KMS-11 (cell line): ENCODE data around the gene PSMB7.
A peak's percentile ranks its signal among the peaks of the same experiment; 100 is the strongest.

Source experiments
- H2AFZ ChIP-seq: fragments of 200-600 bp; sonication (generic); 2 replicates; pipeline ENCODE4 v1.6.1; 2016; ENCODE audit warnings: antibody characterized with exemption, mixed run types, low read depth
- H3K27ac ChIP-seq: fragments of 200-600 bp; sonication (generic); 2 replicates; pipeline ENCODE4 v1.6.1; 2016; ENCODE audit warnings: mild to moderate bottlenecking, mixed run types
- H3K27me3 ChIP-seq: fragments of 200-600 bp; sonication (generic); 2 replicates; pipeline ENCODE4 v1.6.1; 2017; ENCODE audit warnings: mild to moderate bottlenecking, low read depth, mixed run types, moderate library complexity; ENCODE audit not compliant: insufficient read depth
- H3K36me3 ChIP-seq: fragments of 200-600 bp; sonication (generic); 2 replicates; pipeline ENCODE4 v1.6.1; 2017; ENCODE audit warnings: mild to moderate bottlenecking, mixed run types; ENCODE audit not compliant: insufficient read depth
- H3K4me1 ChIP-seq: fragments of 200-600 bp; sonication (generic); 2 replicates; pipeline ENCODE4 v1.6.1; 2016; ENCODE audit warnings: mild to moderate bottlenecking, low read depth, mixed run types; ENCODE audit not compliant: poor library complexity, severe bottlenecking
- H3K4me2 ChIP-seq: fragments of 200-600 bp; sonication (generic); 2 replicates; pipeline ENCODE4 v1.7.0; 2016; ENCODE audit warnings: mild to moderate bottlenecking, mixed run types
- H3K4me3 ChIP-seq: fragments of 200-600 bp; sonication (generic); IDR thresholded peaks from 2 replicates; pipeline ENCODE4 v1.6.1; 2017; ENCODE audit warnings: low read depth, low read length, mixed read lengths; ENCODE audit not compliant: insufficient read depth
- H3K79me2 ChIP-seq: fragments of 200-600 bp; sonication (generic); 2 replicates; pipeline ENCODE4 v1.6.1; 2016; ENCODE audit warnings: low read depth, mixed run types; ENCODE audit not compliant: insufficient read depth
- H3K9ac ChIP-seq: fragments of 200-600 bp; sonication (generic); 2 replicates; pipeline ENCODE4 v1.6.1; 2016; ENCODE audit warnings: mild to moderate bottlenecking, mixed run types
- H4K20me1 ChIP-seq: fragments of 200-600 bp; sonication (generic); 2 replicates; pipeline ENCODE4 v1.6.1; 2016; ENCODE audit warnings: mild to moderate bottlenecking, mixed run types; ENCODE audit not compliant: insufficient read depth
- CTCF ChIP-seq: fragments of 200-600 bp; sonication (generic); conservative IDR thresholded peaks from 2 replicates; pipeline ENCODE4 v1.6.1; 2017; ENCODE audit warnings: low read depth, mild to moderate bottlenecking, antibody characterized with exemption, low read length, moderate library complexity, mixed read lengths

The PSMB7 gene

DNA sequence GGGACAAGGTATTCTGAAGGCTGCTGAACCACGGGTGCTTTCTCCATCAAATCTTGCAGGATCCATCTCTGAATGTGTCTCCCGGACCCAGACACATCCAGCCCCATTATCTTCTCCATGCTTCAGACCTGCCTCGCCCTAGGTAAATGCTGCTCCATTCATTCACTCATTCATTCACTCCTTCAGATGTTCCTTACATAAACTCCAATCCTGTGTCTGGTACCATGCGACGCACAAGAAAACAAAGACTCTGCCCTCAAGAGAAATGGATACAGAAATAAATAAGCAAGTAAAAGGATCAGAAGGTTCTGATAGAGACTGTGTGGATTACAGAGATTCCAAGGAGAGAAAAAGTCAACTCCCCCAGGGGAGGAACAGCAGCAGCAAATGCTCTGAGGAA, 7.9 kb upstream of the PSMB7 start:
- H4K20me1 ChIP-seq: no peaks in the 10 kb centered on the region
- no peak overlapping the region for H3K4me2 ChIP-seq
- TF ChIP-seq CTCF: no peak
- H3K27ac ChIP-seq: no peak overlapping the region
- H3K27me3 ChIP-seq: no peaks in the 10 kb centered on the region
- no peak overlapping the region for H3K9ac ChIP-seq
- H3K79me2 ChIP-seq: no peaks in the 10 kb centered on the region
- no peak overlapping the region for H3K4me3 ChIP-seq
- no peaks in the 10 kb centered on the region for H3K36me3 ChIP-seq
- H3K4me1 ChIP-seq: no peaks in the 10 kb centered on the region
- no peak overlapping the region for H2AFZ ChIP-seq

GRCh38 chr9:124420991-124421543, 5.8 kb upstream of the PSMB7 start:
- no peaks in the 10 kb centered on the region for H3K27me3 ChIP-seq
- no peak overlapping the region for H3K9ac ChIP-seq
- no peaks in the 10 kb centered on the region for H4K20me1 ChIP-seq
- H2AFZ ChIP-seq: no peak overlapping the region
- H3K4me1 ChIP-seq: no peaks in the 10 kb centered on the region
- no peaks in the 10 kb centered on the region for H3K79me2 ChIP-seq
- no peak for TF ChIP-seq CTCF
- H3K4me2 ChIP-seq: no peak overlapping the region
- no peak overlapping the region for H3K27ac ChIP-seq
- no peaks in the 10 kb centered on the region for H3K36me3 ChIP-seq
- no peak overlapping the region for H3K4me3 ChIP-seq

- H3K27me3 ChIP-seq: no peaks in the 10 kb centered on the region
- TF ChIP-seq CTCF: 0 out of 2 replicates have a peak, but pooled peaks have one; percentile 15
- peaks cover 2% of the 10 kb centered on the region; the same call in 1 of the 2 replicates for H3K79me2 ChIP-seq
- no peak overlapping the region for H3K4me3 ChIP-seq
- no peak overlapping the region for H3K9ac ChIP-seq
- H4K20me1 ChIP-seq: no peaks in the 10 kb centered on the region
- no peaks in the 10 kb centered on the region for H3K36me3 ChIP-seq
- H3K27ac ChIP-seq: no peak overlapping the region
- H3K4me1 ChIP-seq: no peaks in the 10 kb centered on the region
- H2AFZ ChIP-seq: peak overlapping the region; percentile 60
- no peak overlapping the region; the same call in 1 of the 2 replicates for H3K4me2 ChIP-seq
Measured at GRCh38 chr9:124419832-124420489, 4.7 kb upstream of the PSMB7 start.

- peaks cover 6% of the 10 kb centered on the region; the same call in 1 of the 2 replicates for H3K36me3 ChIP-seq
- H3K27me3 ChIP-seq: no peaks in the 10 kb centered on the region
- H3K4me2 ChIP-seq: peak overlapping the region; percentile 24; the same call in 1 of the 2 replicates
- no peak; the same call in 1 of the 2 replicates for TF ChIP-seq CTCF
- H3K4me3 ChIP-seq: no peak overlapping the region
- H3K27ac ChIP-seq: no peak overlapping the region
- H4K20me1 ChIP-seq: no peaks in the 10 kb centered on the region
- H3K9ac ChIP-seq: no peak overlapping the region
- peaks cover 14% of the 10 kb centered on the region for H3K4me1 ChIP-seq
- peak overlapping the region; percentile 77; the same call in 1 of the 2 replicates for H2AFZ ChIP-seq
- H3K79me2 ChIP-seq: peaks cover 21% of the 10 kb centered on the region
Measured at GRCh38 chr9:124415852-124416484, 726 bp upstream of the PSMB7 start.
